Measurements from ENCODE around the gene TIAM2.

The TIAM2 gene

DNA sequence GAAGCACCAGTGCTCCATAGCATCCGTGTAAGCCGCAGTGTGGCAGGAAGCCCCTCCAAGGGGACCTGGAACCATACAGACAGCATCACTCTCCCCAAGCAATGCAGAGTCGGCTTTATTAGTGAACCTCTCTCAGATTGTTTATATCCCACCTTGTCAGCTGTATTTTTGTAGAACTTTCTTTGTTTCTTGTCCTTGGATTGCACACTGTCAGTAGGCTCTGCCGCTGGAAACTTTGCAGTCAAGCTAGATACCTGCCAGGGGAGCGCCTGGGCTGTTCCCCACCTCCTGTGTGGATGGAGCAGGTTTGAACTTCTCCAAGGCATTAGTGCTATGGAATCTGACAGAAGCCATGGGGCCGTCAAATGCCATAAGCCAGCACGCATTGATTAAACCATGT is 250.1 kb downstream of the TIAM2 start:
- Histone ChIP-seq H3K4me3 (ENCODE audit: low read length) (no peak overlapping the region), H3K36me3 (replicated peaks; ENCODE audit: insufficient read depth, low read length) (no peaks in the 10 kb centered on the region), H3K79me2 (ENCODE audit: low read length) (no peaks in the 10 kb centered on the region), H3K4me2 (ENCODE audit: low read depth, low read length) (no peak overlapping the region), H3F3A (ENCODE audit: insufficient read depth, low read length) (no peaks in the 10 kb centered on the region), H3K9me3 (replicated peaks; ENCODE audit: insufficient read depth, low read length) (no peaks in the 10 kb centered on the region), H3K9ac (ENCODE audit: low read length) (no peak overlapping the region), H4K20me1 (ENCODE audit: insufficient read depth, low read length) (no peaks in the 10 kb centered on the region), H3K27me3 (replicated peaks; ENCODE audit: insufficient read depth, low read length) (no peaks in the 10 kb centered on the region), H3K27ac (ENCODE audit: low read length) (no peak overlapping the region), H3K9me2 (replicated peaks; ENCODE audit: insufficient read depth, low read length) (no peaks in the 10 kb centered on the region), H3K4me1 (ENCODE audit: low read length) (no peaks in the 10 kb centered on the region), H2AFZ (ENCODE audit: low read length) (no peak overlapping the region)
- no peak for TF ChIP-seq EZH2phosphoT487 (IDR thresholded peaks at IDR 0.05; ENCODE audit: low read length)
- TF ChIP-seq EZH2 (optimal IDR thresholded peaks at IDR 0.05; ENCODE audit: low read depth, low read length) = no peak
- TF ChIP-seq, protein P1, sequence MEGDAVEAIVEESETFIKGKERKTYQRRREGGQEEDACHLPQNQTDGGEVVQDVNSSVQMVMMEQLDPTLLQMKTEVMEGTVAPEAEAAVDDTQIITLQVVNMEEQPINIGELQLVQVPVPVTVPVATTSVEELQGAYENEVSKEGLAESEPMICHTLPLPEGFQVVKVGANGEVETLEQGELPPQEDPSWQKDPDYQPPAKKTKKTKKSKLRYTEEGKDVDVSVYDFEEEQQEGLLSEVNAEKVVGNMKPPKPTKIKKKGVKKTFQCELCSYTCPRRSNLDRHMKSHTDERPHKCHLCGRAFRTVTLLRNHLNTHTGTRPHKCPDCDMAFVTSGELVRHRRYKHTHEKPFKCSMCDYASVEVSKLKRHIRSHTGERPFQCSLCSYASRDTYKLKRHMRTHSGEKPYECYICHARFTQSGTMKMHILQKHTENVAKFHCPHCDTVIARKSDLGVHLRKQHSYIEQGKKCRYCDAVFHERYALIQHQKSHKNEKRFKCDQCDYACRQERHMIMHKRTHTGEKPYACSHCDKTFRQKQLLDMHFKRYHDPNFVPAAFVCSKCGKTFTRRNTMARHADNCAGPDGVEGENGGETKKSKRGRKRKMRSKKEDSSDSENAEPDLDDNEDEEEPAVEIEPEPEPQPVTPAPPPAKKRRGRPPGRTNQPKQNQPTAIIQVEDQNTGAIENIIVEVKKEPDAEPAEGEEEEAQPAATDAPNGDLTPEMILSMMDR (IDR thresholded peaks at IDR 0.05; ENCODE audit: low read length) = no peak
- no peak for DNase-seq

DNA sequence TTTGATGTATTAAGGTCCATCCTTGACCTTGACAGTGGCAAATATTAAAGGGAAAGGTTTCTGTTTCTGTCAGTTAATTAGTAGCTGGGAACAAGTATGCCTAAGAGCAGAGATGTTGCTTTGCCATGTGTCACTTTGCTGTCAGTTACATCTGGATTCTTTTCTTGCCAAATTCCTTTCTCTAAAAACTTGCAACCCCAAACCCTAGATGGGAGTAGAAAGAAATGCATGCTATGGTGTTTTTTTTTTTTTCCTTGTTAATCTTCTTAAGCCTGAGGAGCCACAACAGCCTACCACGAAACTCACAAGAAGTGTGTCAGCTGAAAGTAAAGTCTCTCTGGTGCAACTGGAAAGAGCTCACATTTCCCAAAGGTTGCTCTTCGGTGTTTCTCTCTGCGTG is 250.7 kb downstream of the TIAM2 start:
- Histone ChIP-seq H3K9me3 (replicated peaks; ENCODE audit: insufficient read depth, low read length) (no peaks in the 10 kb centered on the region), H3K79me2 (ENCODE audit: low read length) (no peaks in the 10 kb centered on the region), H3K36me3 (replicated peaks; ENCODE audit: insufficient read depth, low read length) (no peaks in the 10 kb centered on the region), H3K9ac (ENCODE audit: low read length) (no peak overlapping the region), H3K4me3 (ENCODE audit: low read length) (no peak overlapping the region), H3K9me2 (replicated peaks; ENCODE audit: insufficient read depth, low read length) (no peaks in the 10 kb centered on the region), H3K27ac (ENCODE audit: low read length) (no peak overlapping the region), H2AFZ (ENCODE audit: low read length) (no peak overlapping the region), H4K20me1 (ENCODE audit: insufficient read depth, low read length) (no peaks in the 10 kb centered on the region), H3K27me3 (replicated peaks; ENCODE audit: insufficient read depth, low read length) (no peaks in the 10 kb centered on the region), H3F3A (ENCODE audit: insufficient read depth, low read length) (no peaks in the 10 kb centered on the region), H3K4me2 (ENCODE audit: low read depth, low read length) (no peak overlapping the region), H3K4me1 (ENCODE audit: low read length) (no peaks in the 10 kb centered on the region)
- DNase-seq = no peak
- TF ChIP-seq, protein P1 (IDR thresholded peaks at IDR 0.05; ENCODE audit: low read length) = no peak
- no peak for TF ChIP-seq EZH2phosphoT487 (IDR thresholded peaks at IDR 0.05; ENCODE audit: low read length)

GRCh38 chr6:155246825-155247224 is 251.7 kb downstream of the TIAM2 start:
- no peaks in the 10 kb centered on the region for H3K9me3 ChIP-seq (replicated peaks; ENCODE audit: insufficient read depth, low read length)
- H3K27me3 ChIP-seq (replicated peaks; ENCODE audit: insufficient read depth, low read length) = no peaks in the 10 kb centered on the region
- H3K36me3 ChIP-seq (replicated peaks; ENCODE audit: insufficient read depth, low read length) = no peaks in the 10 kb centered on the region
- H2AFZ ChIP-seq (ENCODE audit: low read length) = no peak overlapping the region
- TF ChIP-seq, protein P1 (IDR thresholded peaks at IDR 0.05; ENCODE audit: low read length) = no peak
- TF ChIP-seq EZH2 (optimal IDR thresholded peaks at IDR 0.05; ENCODE audit: low read depth, low read length) (no peak), EZH2phosphoT487 (IDR thresholded peaks at IDR 0.05; ENCODE audit: low read length) (no peak)
- no peaks in the 10 kb centered on the region for H3K79me2 ChIP-seq (ENCODE audit: low read length)
- H3K9me2 ChIP-seq (replicated peaks; ENCODE audit: insufficient read depth, low read length) = no peaks in the 10 kb centered on the region
- no peak overlapping the region for H3K4me3 ChIP-seq (ENCODE audit: low read length)
- no peaks in the 10 kb centered on the region for H3K4me1 ChIP-seq (ENCODE audit: low read length)
- H3K27ac ChIP-seq (ENCODE audit: low read length) = no peak overlapping the region
- no peaks in the 10 kb centered on the region for H3F3A ChIP-seq (ENCODE audit: insufficient read depth, low read length)
- no peak for DNase-seq
- H3K4me2 ChIP-seq (ENCODE audit: low read depth, low read length) = no peak overlapping the region
- no peak overlapping the region for H3K9ac ChIP-seq (ENCODE audit: low read length)
- H4K20me1 ChIP-seq (ENCODE audit: insufficient read depth, low read length) = no peaks in the 10 kb centered on the region

Data from MM.1S (cell line).